HEK293 (cell line): Measurements from ENCODE around the gene RNASEH2A.
"Not testable (repeated sequence)": the region's sequence is repeated elsewhere in the genome, so short reads cannot be mapped to it uniquely, and the experiment has no call there.

Experiments used
- CTCF ChIA-PET: fragments of 350-600 bp; formaldehyde crosslinking; extraction: SDS; loops from one replicate; lab custom pipeline; 2021; ENCODE audit warnings: antibody characterized with exemption; lab: Yijun Ruan, JAX
- POLR2A ChIA-PET: fragments of 300-600 bp; formaldehyde crosslinking; extraction: SDS; loops from one replicate; lab custom pipeline; 2020; ENCODE audit warnings: antibody characterized with exemption, inconsistent platforms; lab: Yijun Ruan, JAX
- H3K27ac ChIP-seq: fragments of 200-500 bp; sonication (Bioruptor generic); 2 replicates; pipeline ENCODE4 v1.5.1; 2014; ENCODE audit warnings: low read depth, low read length, control low read depth, inconsistent platforms; ENCODE audit errors: extremely low read depth
- H3K36me3 ChIP-seq, 2 experiments: fragments of 200-500 bp in 1 of 2; sonication (Bioruptor generic) in 1 of 2; 1 replicate in 1 of 2; 2 replicates in 1 of 2; pipeline ENCODE4 v1.5.1; 2014 to 2017; ENCODE audit warnings: inconsistent platforms in 2 of 2, low read length in 2 of 2; ENCODE audit not compliant: control insufficient read depth in 2 of 2, insufficient read depth in 1 of 2
- H3K4me1 ChIP-seq: fragments of 200-500 bp; sonication (Bioruptor generic); 2 replicates; pipeline ENCODE4 v1.5.1; 2014; ENCODE audit warnings: mild to moderate bottlenecking, low read length, inconsistent platforms; ENCODE audit not compliant: control insufficient read depth, insufficient read depth
- H3K4me3 ChIP-seq: 2 replicates; pipeline ENCODE4 v1.5.1; 2011; ENCODE audit warnings: low read depth, mild to moderate bottlenecking, control low read depth, low read length, moderate library complexity
- H3K9me3 ChIP-seq: fragments of 200-500 bp; sonication (Bioruptor generic); 2 replicates; pipeline ENCODE4 v1.5.1; 2014; ENCODE audit warnings: low read depth, low read length, inconsistent platforms; ENCODE audit not compliant: control insufficient read depth, insufficient read depth
- KLF9 ChIP-seq: fragments of 450-650 bp; formaldehyde crosslinking; IDR thresholded peaks from 2 replicates; pipeline ENCODE4 v1.5.1; 2016; ENCODE audit warnings: missing biosample characterization, missing genetic modification characterization, low read depth
- PRDM1 ChIP-seq: fragments of 450-650 bp; formaldehyde crosslinking; IDR thresholded peaks from 2 replicates; pipeline ENCODE4; 2016; ENCODE audit warnings: missing biosample characterization, missing genetic modification characterization
- SCRT1 ChIP-seq: fragments of 450-650 bp; formaldehyde crosslinking; IDR thresholded peaks from 2 replicates; pipeline ENCODE4 v1.5.1; 2016; ENCODE audit warnings: missing biosample characterization, missing genetic modification characterization, borderline replicate concordance
- SETDB1 ChIP-seq: IDR thresholded peaks from one replicate; pipeline ENCODE4 v1.6.1; 2017; ENCODE audit warnings: mild to moderate bottlenecking, low read length, moderate library complexity, mixed read lengths; ENCODE audit not compliant: insufficient read length
- SP2 ChIP-seq: fragments of 450-650 bp; formaldehyde crosslinking; IDR thresholded peaks from 2 replicates; pipeline ENCODE4 v1.5.1; 2016; ENCODE audit warnings: missing biosample characterization, missing genetic modification characterization
- SP3 ChIP-seq: fragments of 450-650 bp; formaldehyde crosslinking; IDR thresholded peaks from 2 replicates; pipeline ENCODE4 v1.5.1; 2016; ENCODE audit warnings: missing biosample characterization, missing genetic modification characterization
- SP7 ChIP-seq: fragments of 450-650 bp; formaldehyde crosslinking; IDR thresholded peaks from 2 replicates; pipeline ENCODE4 v1.5.1; 2016; ENCODE audit warnings: missing biosample characterization, missing genetic modification characterization
- YY1 ChIP-seq: fragments of 450-650 bp; formaldehyde crosslinking; IDR thresholded peaks from 2 replicates; pipeline ENCODE4 v1.5.1; 2018; ENCODE audit warnings: missing biosample characterization, missing genetic modification characterization
- ZBTB1 ChIP-seq: fragments of 450-650 bp; formaldehyde crosslinking; IDR thresholded peaks from 2 replicates; pipeline ENCODE4 v1.5.1; 2016; ENCODE audit warnings: missing biosample characterization, missing genetic modification characterization
- ZBTB17 ChIP-seq: fragments of 450-650 bp; formaldehyde crosslinking; IDR thresholded peaks from 2 replicates; pipeline ENCODE4 v1.5.1; 2016; ENCODE audit warnings: missing biosample characterization, missing genetic modification characterization
- ZBTB21 ChIP-seq: fragments of 450-650 bp; formaldehyde crosslinking; IDR thresholded peaks from 2 replicates; pipeline ENCODE4 v1.5.1; 2017; ENCODE audit warnings: missing biosample characterization, missing genetic modification characterization
- ZNF121 ChIP-seq: fragments of 450-650 bp; formaldehyde crosslinking; IDR thresholded peaks from 2 replicates; pipeline ENCODE4 v1.5.1; 2016; ENCODE audit warnings: missing biosample characterization, missing genetic modification characterization
- ZNF184 ChIP-seq: fragments of 450-650 bp; IDR thresholded peaks from 2 replicates; pipeline ENCODE4 v1.5.1; 2018; ENCODE audit warnings: missing biosample characterization, mild to moderate bottlenecking, missing genetic modification characterization
- ZNF24 ChIP-seq: fragments of 450-650 bp; formaldehyde crosslinking; IDR thresholded peaks from 2 replicates; pipeline ENCODE4 v1.5.1; 2016; ENCODE audit warnings: missing biosample characterization, missing genetic modification characterization
- ZNF280D ChIP-seq: fragments of 450-650 bp; formaldehyde crosslinking; IDR thresholded peaks from 2 replicates; pipeline ENCODE4 v1.5.1; 2016; ENCODE audit warnings: missing biosample characterization, missing genetic modification characterization
- ZNF302 ChIP-seq: fragments of 450-650 bp; formaldehyde crosslinking; IDR thresholded peaks from 2 replicates; pipeline ENCODE4 v1.5.1; 2016; ENCODE audit warnings: missing biosample characterization, missing genetic modification characterization, low read depth
- ZNF555 ChIP-seq: fragments of 450-650 bp; formaldehyde crosslinking; conservative IDR thresholded peaks from 2 replicates; pipeline ENCODE4 v1.5.1; 2017; ENCODE audit warnings: missing biosample characterization, mild to moderate bottlenecking, missing genetic modification characterization, inconsistent platforms
- ZNF585B ChIP-seq: fragments of 450-650 bp; formaldehyde crosslinking; IDR thresholded peaks from 2 replicates; pipeline ENCODE4 v1.5.1; 2016; ENCODE audit warnings: missing biosample characterization, missing genetic modification characterization
- ZNF629 ChIP-seq: fragments of 450-650 bp; formaldehyde crosslinking; IDR thresholded peaks from 2 replicates; pipeline ENCODE4 v1.5.1; 2017; ENCODE audit warnings: missing biosample characterization, missing genetic modification characterization
- ZNF639 ChIP-seq: fragments of 450-650 bp; formaldehyde crosslinking; IDR thresholded peaks from 2 replicates; pipeline ENCODE4 v1.5.1; 2016; ENCODE audit warnings: missing biosample characterization, missing genetic modification characterization
- ZNF76 ChIP-seq: fragments of 450-650 bp; formaldehyde crosslinking; IDR thresholded peaks from 2 replicates; pipeline ENCODE4; 2016; ENCODE audit warnings: low read depth, missing biosample characterization, missing genetic modification characterization, borderline replicate concordance
- ZNF791 ChIP-seq: fragments of 450-650 bp; formaldehyde crosslinking; IDR thresholded peaks from 2 replicates; pipeline ENCODE4 v1.5.1; 2016; ENCODE audit warnings: missing biosample characterization, missing genetic modification characterization
- ZNF792 ChIP-seq: fragments of 450-650 bp; formaldehyde crosslinking; IDR thresholded peaks from 2 replicates; pipeline ENCODE4 v1.5.1; 2016; ENCODE audit warnings: missing biosample characterization, missing genetic modification characterization
- ZSCAN5A ChIP-seq: fragments of 450-650 bp; formaldehyde crosslinking; IDR thresholded peaks from 2 replicates; pipeline ENCODE4 v1.5.1; 2016; ENCODE audit warnings: missing biosample characterization, missing genetic modification characterization

Gene RNASEH2A

GRCh38 chr19:12817188-12817587 lies 10.8 kb downstream of the RNASEH2A start:
- not testable (repeated sequence) for H3K4me1 ChIP-seq, H3K9me3 ChIP-seq
- peaks cover 17 to 39% of the 10 kb centered on the region in 2 experiments; a peak in 2 of 3 replicates for H3K36me3 ChIP-seq
- TF ChIP-seq ZNF121 (tag by site-specific recombination), result peak; percentile 89
- TF ChIP-seq, all 188 proteins: peak for 1; not testable (repeated sequence) for 187
- CTCF ChIA-PET, result interaction anchor here (0.6 to 1.1 kb wide), 2 partner anchors 52 to 138 kb away, joined by 3 to 4 read pairs; no protein-coding TSS in a partner anchor
- not testable (repeated sequence) for H3K4me3 ChIP-seq, H3K27ac ChIP-seq
- POLR2A ChIA-PET, result interaction anchor here (0.8 to 1.8 kb wide), 2 partner anchors 10 to 17 kb away, joined by 6 to 10 read pairs; partner anchors contain the start of gene RNASEH2A

- H3K4me3 ChIP-seq, H3K9me3 ChIP-seq, H3K27ac ChIP-seq, H3K4me1 ChIP-seq: not testable (repeated sequence)
- H3K36me3 ChIP-seq, result peaks cover 11 to 35% of the 10 kb centered on the region in 2 experiments; a peak in 2 of 3 replicates
- CTCF ChIA-PET, result interaction anchor here (0.6 to 1.1 kb wide), 2 partner anchors 52 to 139 kb away, joined by 3 to 4 read pairs; no protein-coding TSS in a partner anchor
- POLR2A ChIA-PET, result interaction anchor here (0.8 to 1.8 kb wide), 2 partner anchors 11 to 18 kb away, joined by 6 to 10 read pairs; partner anchors contain the start of gene RNASEH2A
Observed at GRCh38 chr19:12817810-12818209, 11.4 kb downstream of the RNASEH2A start.

GRCh38 chr19:12821761-12822160 lies 15.4 kb downstream of the RNASEH2A start:
- H3K27ac ChIP-seq, result no peak overlapping the region
- CTCF ChIA-PET, result interaction anchor here (0.6 to 2.0 kb wide), 4 partner anchors 12 to 26 kb away, joined by 3 to 8 read pairs (median 5); partner anchors contain the start of gene RTBDN
- H3K4me1 ChIP-seq, result no peaks in the 10 kb centered on the region
- H3K4me3 ChIP-seq, result no peak overlapping the region
- H3K36me3 ChIP-seq, result peaks cover 0 to 6% of the 10 kb centered on the region in 2 experiments; a peak in 2 of 3 replicates
- H3K9me3 ChIP-seq, result no peaks in the 10 kb centered on the region
- POLR2A ChIA-PET, result interaction anchor here (1.0 to 2.0 kb wide), 2 partner anchors 14 to 15 kb away, joined by 3 to 7 read pairs; partner anchors contain the start of gene RNASEH2A
- TF ChIP-seq ZBTB1 (tag by site-specific recombination), result no peak
- TF ChIP-seq ZNF280D (tag by site-specific recombination), result peak; percentile 94; the same call in 1 of the 2 replicates
- 0 out of 2 replicates have a peak, but pooled peaks have one; percentile 32 for TF ChIP-seq SP7 (tag by site-specific recombination)
- TF ChIP-seq SP2 (tag by site-specific recombination), result no peak
- TF ChIP-seq SETDB1, result peak; percentile 12
- no peak for TF ChIP-seq ZNF302 (tag by site-specific recombination)
- no peak for TF ChIP-seq SCRT1 (tag by site-specific recombination)
- no peak for TF ChIP-seq ZNF76
- TF ChIP-seq YY1 (tag by site-specific recombination), result peak; percentile 52; the same call in 1 of the 2 replicates
- no peak for TF ChIP-seq ZNF555 (tag by site-specific recombination)
- no peak for TF ChIP-seq ZNF791 (tag by site-specific recombination)
- peak; percentile 38; the same call in 1 of the 2 replicates for TF ChIP-seq ZNF24 (tag by site-specific recombination)
- peak; percentile 68 for TF ChIP-seq ZNF629
- no peak for TF ChIP-seq ZNF792 (tag by site-specific recombination)
- no peak for TF ChIP-seq ZSCAN5A
- peak; percentile 54; the same call in 1 of the 2 replicates for TF ChIP-seq PRDM1 (tag by site-specific recombination)
- peak; percentile 29; the same call in 1 of the 2 replicates for TF ChIP-seq ZNF639
- TF ChIP-seq SP3 (tag by site-specific recombination), result no peak; the same call in 1 of the 2 replicates
- peak; percentile 27; the same call in 1 of the 2 replicates for TF ChIP-seq ZBTB17 (tag by site-specific recombination)
- TF ChIP-seq ZBTB21 (tag by site-specific recombination), result no peak
- peak; percentile 79; the same call in 1 of the 2 replicates for TF ChIP-seq ZNF184 (tag by site-specific recombination)
- TF ChIP-seq KLF9 (tag by site-specific recombination), result no peak
- no peak for TF ChIP-seq ZNF585B (tag by site-specific recombination)
